IMR-90 (cell line): ENCODE data around the gene FOXO4. TPM values are rescaled to one million over a fixed set of nuclear protein-coding genes. Genes with fewer than 3 reads are reported as not detected.
A peak's percentile ranks its signal among the peaks of the same experiment; 100 is the strongest.

ENCODE experiments used
- ATAC-seq: fragments of 200-7000 bp; cut with Tn5 transposase; 2 replicates; pipeline ENCODE4 v1.9.1; 2020; ENCODE audit warnings: low read depth, mild to moderate bottlenecking, moderate library complexity
- BruUV-seq: library from RNA; stranded (reverse); fragments of 400-500 nt; replicated peaks from 2 replicates; lab custom pipeline; 2021; lab: Mats Ljungman, UMichigan
- CTCF ChIA-PET: fragments of 300-600 bp; formaldehyde crosslinking; extraction: SDS; loops from one replicate; lab custom pipeline; 2021; ENCODE audit warnings: antibody characterized with exemption; lab: Yijun Ruan, JAX
- POLR2A ChIA-PET: fragments of 300-600 bp; sonication (Branson Sonifier 250); formaldehyde crosslinking; loops from one replicate; lab custom pipeline; 2022; ENCODE audit warnings: antibody characterized with exemption; ENCODE audit not compliant: unreplicated experiment; lab: Charles Lee
- DNase-seq: peaks from one replicate; pipeline ENCODE4 v3.0.0; 2013
- H2AFZ ChIP-seq: replicated peaks from 2 replicates; pipeline ENCODE3; 2013; ENCODE audit warnings: low read length, mild to moderate bottlenecking; ENCODE audit not compliant: poor library complexity
- H2AK5ac ChIP-seq: 2 replicates; pipeline ENCODE4 v1.6.1; 2013; ENCODE audit warnings: low read depth, low read length, inconsistent platforms
- H2AK9ac ChIP-seq: replicated peaks from 2 replicates; pipeline ENCODE3; 2013; ENCODE audit warnings: mild to moderate bottlenecking, low read depth, low read length, moderate library complexity; ENCODE audit not compliant: poor library complexity
- H2BK120ac ChIP-seq: 2 replicates; pipeline ENCODE4 v1.6.1; 2013; ENCODE audit warnings: low read depth, low read length, inconsistent platforms
- H2BK15ac ChIP-seq: 3 replicates; pipeline ENCODE4 v1.6.1; 2013; ENCODE audit warnings: low read depth, low read length, inconsistent platforms
- H2BK20ac ChIP-seq: 2 replicates; pipeline ENCODE4 v1.6.1; 2013; ENCODE audit warnings: low read depth, mild to moderate bottlenecking, inconsistent platforms, low read length, moderate library complexity
- H2BK5ac ChIP-seq: 2 replicates; pipeline ENCODE4 v1.6.1; 2013; ENCODE audit warnings: mild to moderate bottlenecking, low read depth, low read length, inconsistent platforms; ENCODE audit not compliant: poor library complexity, severe bottlenecking
- H3K14ac ChIP-seq: replicated peaks from 2 replicates; pipeline ENCODE4 v1.6.1; 2013; ENCODE audit warnings: low read depth, low read length, inconsistent platforms
- H3K18ac ChIP-seq: 2 replicates; pipeline ENCODE4 v1.6.1; 2013; ENCODE audit warnings: low read depth, low read length, control low read depth
- H3K23ac ChIP-seq: 2 replicates; pipeline ENCODE4 v1.6.1; 2013; ENCODE audit warnings: low read depth, low read length, inconsistent platforms
- H3K27ac ChIP-seq: 2 replicates; pipeline ENCODE4 v1.5.1; 2013; ENCODE audit warnings: mild to moderate bottlenecking, control low read depth, low read length; ENCODE audit not compliant: insufficient read depth
- H3K27me3 ChIP-seq: 2 replicates; pipeline ENCODE4 v1.6.1; 2013; ENCODE audit warnings: low read length; ENCODE audit not compliant: control insufficient read depth, insufficient read depth
- H3K36me3 ChIP-seq: 2 replicates; pipeline ENCODE4 v1.6.1; 2013; ENCODE audit warnings: low read length, mixed read lengths; ENCODE audit not compliant: control insufficient read depth, insufficient read depth
- H3K4ac ChIP-seq: 2 replicates; pipeline ENCODE4 v1.6.1; 2013; ENCODE audit warnings: low read depth, low read length, inconsistent platforms
- H3K4me1 ChIP-seq: 2 replicates; pipeline ENCODE4 v1.6.1; 2013; ENCODE audit warnings: low read length, mixed read lengths; ENCODE audit not compliant: control insufficient read depth, insufficient read depth
- H3K4me2 ChIP-seq: 2 replicates; pipeline ENCODE4 v1.6.1; 2013; ENCODE audit warnings: low read depth, mild to moderate bottlenecking, control low read depth, low read length, moderate library complexity
- H3K4me3 ChIP-seq: 2 replicates; pipeline ENCODE4 v1.5.1; 2013; ENCODE audit warnings: low read depth, mild to moderate bottlenecking, control low read depth, low read length, moderate library complexity; ENCODE audit not compliant: insufficient read depth
- H3K56ac ChIP-seq: 2 replicates; pipeline ENCODE4 v1.6.1; 2013; ENCODE audit warnings: low read length, inconsistent platforms; ENCODE audit not compliant: insufficient read depth; ENCODE audit errors: extremely low read depth
- H3K79me1 ChIP-seq, 2 experiments: 2 replicates each; pipeline ENCODE4 v1.6.1; 2013; ENCODE audit warnings: low read length in 2 of 2, inconsistent platforms in 1 of 2, low read depth in 1 of 2
- H3K9ac ChIP-seq: 2 replicates; pipeline ENCODE4 v1.6.1; 2013; ENCODE audit warnings: low read depth, low read length, control low read depth
- H3K9me1 ChIP-seq: 2 replicates; pipeline ENCODE4 v1.6.1; 2013; ENCODE audit warnings: low read length, inconsistent platforms; ENCODE audit not compliant: insufficient read depth
- H3K9me3 ChIP-seq: 2 replicates; pipeline ENCODE4 v1.6.1; 2013; ENCODE audit warnings: low read length; ENCODE audit not compliant: control insufficient read depth, insufficient read depth
- H4K20me1 ChIP-seq: 2 replicates; pipeline ENCODE4 v1.6.1; 2013; ENCODE audit warnings: low read length, inconsistent platforms; ENCODE audit not compliant: insufficient read depth
- H4K5ac ChIP-seq: 2 replicates; pipeline ENCODE4 v1.6.1; 2013; ENCODE audit warnings: mild to moderate bottlenecking, low read depth, low read length, control low read depth
- H4K8ac ChIP-seq, 2 experiments: 2 replicates each; pipeline ENCODE4 v1.6.1; 2013; ENCODE audit warnings: low read depth in 2 of 2, low read length in 2 of 2, control low read depth in 1 of 2, inconsistent platforms in 1 of 2
- H4K91ac ChIP-seq: 2 replicates; pipeline ENCODE4 v1.6.1; 2013; ENCODE audit warnings: low read depth, low read length, inconsistent platforms; ENCODE audit not compliant: insufficient read depth
- CEBPB ChIP-seq: IDR thresholded peaks from 2 replicates; pipeline ENCODE4 v1.6.1; 2012; ENCODE audit warnings: low read depth, low read length, improper control_type of control experiment
- POLR2A ChIP-seq: IDR thresholded peaks from 2 replicates; pipeline ENCODE4 v1.6.1; 2012; ENCODE audit warnings: mild to moderate bottlenecking, low read depth, low read length
- WGBS, 2 experiments: methylation state at CpG; one replicate each; pipeline versions ENCODE4 v1.1.5 to v1.1.7; 2013; ENCODE audit warnings: missing lambda C conversion rate in 2 of 2; ENCODE audit not compliant: insufficient read length in 1 of 2; ENCODE audit errors: extremely low coverage in 2 of 2; 5-methylcytosine and 5-hydroxymethylcytosine counted together
- dilution Hi-C: fragments of 300-500 bp; cut with HindIII; formaldehyde crosslinking; loops from one replicate; pipeline ENCODE4 v1.14.3; 2018; ENCODE audit warnings: low sequenced_read_pairs; ENCODE audit not compliant: unreplicated experiment
- in situ Hi-C: fragments of 300-500 bp; cut with MboI; formaldehyde crosslinking; loops from 3 replicates; pipeline ENCODE4 v1.14.3; 2019; ENCODE audit warnings: low sequenced_read_pairs, inconsistent platforms, mixed read lengths
- intact Hi-C: fragments of 100-400 bp; cut with micrococcal nuclease; formaldehyde crosslinking; loops from 2 replicates; pipeline ENCODE4 v1.10.0; 2022
- polyA plus RNA-seq, 3 experiments: library from polyadenylated mRNA; depleted of rRNA; stranded (reverse); fragments of >200 nt; gene quantifications; 2 replicates each; pipeline ENCODE4 v1.2.3, GENCODE V29; 2012; ENCODE audit warnings: low replicate concordance in 1 of 3
- total RNA-seq: library from RNA; depleted of rRNA; stranded (reverse); fragments of >200 nt; gene quantifications from 2 replicates; pipeline ENCODE4 v1.2.3, GENCODE V29; 2012

The FOXO4 gene
- total and polyA plus RNA-seq, 2 of the 4 experiments (the other 2 are of a cell fraction), result 2.0 to 2.6 TPM

DNA sequence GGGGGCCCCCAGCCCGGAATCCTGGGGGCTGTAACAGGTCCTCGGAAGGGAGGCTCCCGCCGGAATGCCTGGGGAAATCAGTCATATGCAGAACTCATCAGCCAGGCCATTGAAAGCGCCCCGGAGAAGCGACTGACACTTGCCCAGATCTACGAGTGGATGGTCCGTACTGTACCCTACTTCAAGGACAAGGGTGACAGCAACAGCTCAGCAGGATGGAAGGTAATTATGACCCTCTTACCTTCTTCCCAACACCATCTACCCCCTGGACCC lies 1.0 kb downstream of the FOXO4 start:
- Histone ChIP-seq H3K4me2 (peak overlapping the region; percentile 95), H3K9ac (no peak overlapping the region), H2BK15ac (no peak overlapping the region), H2BK120ac (no peak overlapping the region), H3K9me3 (no peaks in the 10 kb centered on the region), H3K14ac (no peak overlapping the region), H3K23ac (no peak overlapping the region), H2BK20ac (no peak overlapping the region), H4K91ac (no peak overlapping the region), H3K4ac (no peak overlapping the region), H4K8ac (no peak overlapping the region), H4K5ac (no peak overlapping the region), H3K4me3 (peak overlapping the region; percentile 89), H3K4me1 (no peaks in the 10 kb centered on the region), H3K36me3 (no peaks in the 10 kb centered on the region), H3K56ac (no peak overlapping the region), H3K27ac (no peak overlapping the region), H4K20me1 (no peaks in the 10 kb centered on the region), H2AK9ac (no peak overlapping the region), H3K79me1 (no peaks in the 10 kb centered on the region), H3K27me3 (peaks cover 23% of the 10 kb centered on the region), H2AK5ac (no peak overlapping the region), H2BK5ac (no peak overlapping the region), H3K9me1 (no peaks in the 10 kb centered on the region), H3K18ac (no peak overlapping the region), H2AFZ (peak overlapping the region; percentile 91)
- intact Hi-C loops, result loop anchor here (1.0 to 2.0 kb wide), 2 partner anchors 28 to 33 kb away; partner anchors contain the start of gene SNX12
- POLR2A ChIA-PET, result no interaction called here
- TF ChIP-seq CEBPB, result no peak
- no peak for TF ChIP-seq POLR2A
- in situ Hi-C loops, result no loop called here
- no TSS peak for BruUV-seq
- ATAC-seq, result no peak
- dilution Hi-C loops, result no loop called here
- CTCF ChIA-PET, result no interaction called here
- WGBS, 2 experiments, result 26% methylated on average over 9 of the region's 9 CpGs; no CpG with 5 or more reads in 1 of the 2 experiments
- DNase-seq, result no peak
